Measurements from ENCODE around the gene ZNF768. TPM values are rescaled to one million over a fixed set of nuclear protein-coding genes. Genes with fewer than 3 reads are reported as not detected.
A peak's percentile ranks its signal among the peaks of the same experiment; 100 is the strongest.

Gene ZNF768
- total and polyA plus RNA-seq, 2 of the 13 experiments (the other 11 are each of a cell fraction or from before 2014, with no cell fraction given): 26.7 to 34.4 TPM

GRCh38 chr16:30526823-30527634, 663 bp upstream of the ZNF768 start (continued):
- TF ChIP-seq, protein P1, sequence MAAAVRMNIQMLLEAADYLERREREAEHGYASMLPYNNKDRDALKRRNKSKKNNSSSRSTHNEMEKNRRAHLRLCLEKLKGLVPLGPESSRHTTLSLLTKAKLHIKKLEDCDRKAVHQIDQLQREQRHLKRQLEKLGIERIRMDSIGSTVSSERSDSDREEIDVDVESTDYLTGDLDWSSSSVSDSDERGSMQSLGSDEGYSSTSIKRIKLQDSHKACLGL (CRISPR knock-in tag; IDR thresholded peaks at IDR 0.05): peak; percentile 68
- TF ChIP-seq YY1 (IDR thresholded peaks at IDR 0.05; ENCODE audit: insufficient read depth, insufficient replicate concordance, low read depth, low read length): peak; percentile 81
- peak; percentile 81 for TF ChIP-seq SRSF1 (optimal IDR thresholded peaks at IDR 0.05; ENCODE audit: low read depth, low read length)
- no peak for TF ChIP-seq MATR3 (CRISPR knock-in tag; IDR thresholded peaks at IDR 0.05)
- peak; percentile 70 to 76 for TF ChIP-seq POLR2A (IDR thresholded peaks at IDR 0.05; ENCODE audit: insufficient read depth in 1 of 2, low read depth in 2 of 2, low read length in 2 of 2)
- no peak for TF ChIP-seq NR1H2 (CRISPR knock-in tag; IDR thresholded peaks at IDR 0.05; ENCODE audit: borderline replicate concordance, low read depth)
- peak; percentile 37; the same call in 1 of the 2 replicates for TF ChIP-seq ZNF841 (CRISPR knock-in tag; IDR thresholded peaks at IDR 0.05; ENCODE audit: borderline replicate concordance)
- TF ChIP-seq, protein P2, sequence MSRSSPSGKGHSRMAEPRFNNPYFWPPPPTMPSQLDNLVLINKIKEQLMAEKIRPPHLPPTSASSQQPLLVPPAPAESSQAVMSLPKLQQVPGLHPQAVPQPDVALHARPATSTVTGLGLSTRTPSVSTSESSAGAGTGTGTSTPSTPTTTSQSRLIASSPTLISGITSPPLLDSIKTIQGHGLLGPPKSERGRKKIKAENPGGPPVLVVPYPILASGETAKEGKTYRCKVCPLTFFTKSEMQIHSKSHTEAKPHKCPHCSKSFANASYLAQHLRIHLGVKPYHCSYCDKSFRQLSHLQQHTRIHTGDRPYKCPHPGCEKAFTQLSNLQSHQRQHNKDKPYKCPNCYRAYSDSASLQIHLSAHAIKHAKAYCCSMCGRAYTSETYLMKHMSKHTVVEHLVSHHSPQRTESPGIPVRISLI (CRISPR knock-in tag; IDR thresholded peaks at IDR 0.05; ENCODE audit: borderline replicate concordance): 0 out of 2 replicates have a peak, but pooled peaks have one; percentile 25
- TF ChIP-seq ZNF235 (CRISPR knock-in tag; IDR thresholded peaks at IDR 0.05; ENCODE audit: borderline replicate concordance): no peak
- TF ChIP-seq, protein P3, sequence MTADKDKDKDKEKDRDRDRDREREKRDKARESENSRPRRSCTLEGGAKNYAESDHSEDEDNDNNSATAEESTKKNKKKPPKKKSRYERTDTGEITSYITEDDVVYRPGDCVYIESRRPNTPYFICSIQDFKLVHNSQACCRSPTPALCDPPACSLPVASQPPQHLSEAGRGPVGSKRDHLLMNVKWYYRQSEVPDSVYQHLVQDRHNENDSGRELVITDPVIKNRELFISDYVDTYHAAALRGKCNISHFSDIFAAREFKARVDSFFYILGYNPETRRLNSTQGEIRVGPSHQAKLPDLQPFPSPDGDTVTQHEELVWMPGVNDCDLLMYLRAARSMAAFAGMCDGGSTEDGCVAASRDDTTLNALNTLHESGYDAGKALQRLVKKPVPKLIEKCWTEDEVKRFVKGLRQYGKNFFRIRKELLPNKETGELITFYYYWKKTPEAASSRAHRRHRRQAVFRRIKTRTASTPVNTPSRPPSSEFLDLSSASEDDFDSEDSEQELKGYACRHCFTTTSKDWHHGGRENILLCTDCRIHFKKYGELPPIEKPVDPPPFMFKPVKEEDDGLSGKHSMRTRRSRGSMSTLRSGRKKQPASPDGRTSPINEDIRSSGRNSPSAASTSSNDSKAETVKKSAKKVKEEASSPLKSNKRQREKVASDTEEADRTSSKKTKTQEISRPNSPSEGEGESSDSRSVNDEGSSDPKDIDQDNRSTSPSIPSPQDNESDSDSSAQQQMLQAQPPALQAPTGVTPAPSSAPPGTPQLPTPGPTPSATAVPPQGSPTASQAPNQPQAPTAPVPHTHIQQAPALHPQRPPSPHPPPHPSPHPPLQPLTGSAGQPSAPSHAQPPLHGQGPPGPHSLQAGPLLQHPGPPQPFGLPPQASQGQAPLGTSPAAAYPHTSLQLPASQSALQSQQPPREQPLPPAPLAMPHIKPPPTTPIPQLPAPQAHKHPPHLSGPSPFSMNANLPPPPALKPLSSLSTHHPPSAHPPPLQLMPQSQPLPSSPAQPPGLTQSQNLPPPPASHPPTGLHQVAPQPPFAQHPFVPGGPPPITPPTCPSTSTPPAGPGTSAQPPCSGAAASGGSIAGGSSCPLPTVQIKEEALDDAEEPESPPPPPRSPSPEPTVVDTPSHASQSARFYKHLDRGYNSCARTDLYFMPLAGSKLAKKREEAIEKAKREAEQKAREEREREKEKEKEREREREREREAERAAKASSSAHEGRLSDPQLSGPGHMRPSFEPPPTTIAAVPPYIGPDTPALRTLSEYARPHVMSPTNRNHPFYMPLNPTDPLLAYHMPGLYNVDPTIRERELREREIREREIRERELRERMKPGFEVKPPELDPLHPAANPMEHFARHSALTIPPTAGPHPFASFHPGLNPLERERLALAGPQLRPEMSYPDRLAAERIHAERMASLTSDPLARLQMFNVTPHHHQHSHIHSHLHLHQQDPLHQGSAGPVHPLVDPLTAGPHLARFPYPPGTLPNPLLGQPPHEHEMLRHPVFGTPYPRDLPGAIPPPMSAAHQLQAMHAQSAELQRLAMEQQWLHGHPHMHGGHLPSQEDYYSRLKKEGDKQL (CRISPR knock-in tag; IDR thresholded peaks at IDR 0.05; ENCODE audit: low read depth): no peak; the same call in 1 of the 2 replicates
- peak; percentile 77 for TF ChIP-seq TOPORS (CRISPR knock-in tag; IDR thresholded peaks at IDR 0.05)
- TF ChIP-seq BHLHE40 (IDR thresholded peaks at IDR 0.05; ENCODE audit: low read length): 0 out of 2 replicates have a peak, but pooled peaks have one; percentile 7
- 0 out of 2 replicates have a peak, but pooled peaks have one; percentile 17 for TF ChIP-seq POGZ (CRISPR knock-in tag; IDR thresholded peaks at IDR 0.05)
- TF ChIP-seq, protein P4, sequence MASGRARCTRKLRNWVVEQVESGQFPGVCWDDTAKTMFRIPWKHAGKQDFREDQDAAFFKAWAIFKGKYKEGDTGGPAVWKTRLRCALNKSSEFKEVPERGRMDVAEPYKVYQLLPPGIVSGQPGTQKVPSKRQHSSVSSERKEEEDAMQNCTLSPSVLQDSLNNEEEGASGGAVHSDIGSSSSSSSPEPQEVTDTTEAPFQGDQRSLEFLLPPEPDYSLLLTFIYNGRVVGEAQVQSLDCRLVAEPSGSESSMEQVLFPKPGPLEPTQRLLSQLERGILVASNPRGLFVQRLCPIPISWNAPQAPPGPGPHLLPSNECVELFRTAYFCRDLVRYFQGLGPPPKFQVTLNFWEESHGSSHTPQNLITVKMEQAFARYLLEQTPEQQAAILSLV (CRISPR knock-in tag; IDR thresholded peaks at IDR 0.05; ENCODE audit: borderline replicate concordance): peak; percentile 58; the same call in 1 of the 2 replicates
- peak; percentile 1; the same call in 1 of the 2 replicates for TF ChIP-seq FOSL2 (CRISPR knock-in tag; IDR thresholded peaks at IDR 0.05)
- TF ChIP-seq, protein P5, sequence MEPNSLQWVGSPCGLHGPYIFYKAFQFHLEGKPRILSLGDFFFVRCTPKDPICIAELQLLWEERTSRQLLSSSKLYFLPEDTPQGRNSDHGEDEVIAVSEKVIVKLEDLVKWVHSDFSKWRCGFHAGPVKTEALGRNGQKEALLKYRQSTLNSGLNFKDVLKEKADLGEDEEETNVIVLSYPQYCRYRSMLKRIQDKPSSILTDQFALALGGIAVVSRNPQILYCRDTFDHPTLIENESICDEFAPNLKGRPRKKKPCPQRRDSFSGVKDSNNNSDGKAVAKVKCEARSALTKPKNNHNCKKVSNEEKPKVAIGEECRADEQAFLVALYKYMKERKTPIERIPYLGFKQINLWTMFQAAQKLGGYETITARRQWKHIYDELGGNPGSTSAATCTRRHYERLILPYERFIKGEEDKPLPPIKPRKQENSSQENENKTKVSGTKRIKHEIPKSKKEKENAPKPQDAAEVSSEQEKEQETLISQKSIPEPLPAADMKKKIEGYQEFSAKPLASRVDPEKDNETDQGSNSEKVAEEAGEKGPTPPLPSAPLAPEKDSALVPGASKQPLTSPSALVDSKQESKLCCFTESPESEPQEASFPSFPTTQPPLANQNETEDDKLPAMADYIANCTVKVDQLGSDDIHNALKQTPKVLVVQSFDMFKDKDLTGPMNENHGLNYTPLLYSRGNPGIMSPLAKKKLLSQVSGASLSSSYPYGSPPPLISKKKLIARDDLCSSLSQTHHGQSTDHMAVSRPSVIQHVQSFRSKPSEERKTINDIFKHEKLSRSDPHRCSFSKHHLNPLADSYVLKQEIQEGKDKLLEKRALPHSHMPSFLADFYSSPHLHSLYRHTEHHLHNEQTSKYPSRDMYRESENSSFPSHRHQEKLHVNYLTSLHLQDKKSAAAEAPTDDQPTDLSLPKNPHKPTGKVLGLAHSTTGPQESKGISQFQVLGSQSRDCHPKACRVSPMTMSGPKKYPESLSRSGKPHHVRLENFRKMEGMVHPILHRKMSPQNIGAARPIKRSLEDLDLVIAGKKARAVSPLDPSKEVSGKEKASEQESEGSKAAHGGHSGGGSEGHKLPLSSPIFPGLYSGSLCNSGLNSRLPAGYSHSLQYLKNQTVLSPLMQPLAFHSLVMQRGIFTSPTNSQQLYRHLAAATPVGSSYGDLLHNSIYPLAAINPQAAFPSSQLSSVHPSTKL (CRISPR knock-in tag; IDR thresholded peaks at IDR 0.05): peak; percentile 4; the same call in 1 of the 2 replicates

All from HepG2 (cell line).